Cardiac muscle cell (in vitro differentiated cells and primary cell): ENCODE measurements around the gene RIMBP2. TPM values are rescaled to one million over a fixed set of nuclear protein-coding genes. Genes with fewer than 3 reads are reported as not detected.

Source experiments
- DNase-seq, 2 donors: peaks; one replicate each; pipeline versions ENCODE4 v3.0.0 to v3.0.0-alpha.2; 2010 to 2017; ENCODE audit warnings: low read depth in 1 of 2, low spot score in 1 of 2
- H3K27ac ChIP-seq: fragments of 200-600 bp; sonication (generic); 2 replicates; pipeline ENCODE4 v1.5.1; 2016
- H3K27me3 ChIP-seq: fragments of 200-600 bp; sonication (generic); 2 replicates; pipeline ENCODE4 v1.6.0; 2016; ENCODE audit warnings: control low read depth
- H3K36me3 ChIP-seq: fragments of 200-600 bp; sonication (generic); 2 replicates; pipeline ENCODE4 v1.5.1; 2016; ENCODE audit warnings: control low read depth
- H3K4me1 ChIP-seq: fragments of 200-600 bp; sonication (generic); 2 replicates; pipeline ENCODE4 v1.8.1; 2017; ENCODE audit warnings: low read depth, mild to moderate bottlenecking, mixed run types
- H3K4me3 ChIP-seq: fragments of 200-600 bp; sonication (generic); 2 replicates; pipeline ENCODE4 v1.5.1; 2016; ENCODE audit warnings: mild to moderate bottlenecking
- H3K9me3 ChIP-seq: fragments of 200-600 bp; sonication (generic); 2 replicates; pipeline ENCODE4 v1.5.1; 2017; ENCODE audit warnings: low read depth, mild to moderate bottlenecking, control low read depth
- polyA plus RNA-seq: library from polyadenylated mRNA; unstranded; fragments of >200 nt; fragmentation: Nextera tagmentation; extraction: Ambion mirVana; gene quantifications from 2 replicates; pipeline ENCODE4 v1.2.1, GENCODE V29; 2016
- total RNA-seq: library from RNA; depleted of rRNA; stranded (reverse); fragments of >200 nt; gene quantifications from 2 replicates; pipeline ENCODE4 v1.2.3, GENCODE V29; 2016
- TF ChIP-seq, protein P1 (sequence below): IDR thresholded peaks from 2 replicates; pipeline ENCODE4 v1.5.1; 2012; ENCODE audit warnings: low read depth, mild to moderate bottlenecking, low read length

The RIMBP2 gene
- total and polyA plus RNA-seq, 2 experiments from 2014 or later, result 2.6 to 10.5 TPM

- peak in 1 of 2 donors; percentile 51 for DNase-seq
- Histone ChIP-seq H3K27ac (no peak overlapping the region), H3K27me3 (no peaks in the 10 kb centered on the region), H3K9me3 (no peaks in the 10 kb centered on the region), H3K4me1 (no peaks in the 10 kb centered on the region), H3K36me3 (no peaks in the 10 kb centered on the region), H3K4me3 (no peak overlapping the region)
- TF ChIP-seq, protein P1, sequence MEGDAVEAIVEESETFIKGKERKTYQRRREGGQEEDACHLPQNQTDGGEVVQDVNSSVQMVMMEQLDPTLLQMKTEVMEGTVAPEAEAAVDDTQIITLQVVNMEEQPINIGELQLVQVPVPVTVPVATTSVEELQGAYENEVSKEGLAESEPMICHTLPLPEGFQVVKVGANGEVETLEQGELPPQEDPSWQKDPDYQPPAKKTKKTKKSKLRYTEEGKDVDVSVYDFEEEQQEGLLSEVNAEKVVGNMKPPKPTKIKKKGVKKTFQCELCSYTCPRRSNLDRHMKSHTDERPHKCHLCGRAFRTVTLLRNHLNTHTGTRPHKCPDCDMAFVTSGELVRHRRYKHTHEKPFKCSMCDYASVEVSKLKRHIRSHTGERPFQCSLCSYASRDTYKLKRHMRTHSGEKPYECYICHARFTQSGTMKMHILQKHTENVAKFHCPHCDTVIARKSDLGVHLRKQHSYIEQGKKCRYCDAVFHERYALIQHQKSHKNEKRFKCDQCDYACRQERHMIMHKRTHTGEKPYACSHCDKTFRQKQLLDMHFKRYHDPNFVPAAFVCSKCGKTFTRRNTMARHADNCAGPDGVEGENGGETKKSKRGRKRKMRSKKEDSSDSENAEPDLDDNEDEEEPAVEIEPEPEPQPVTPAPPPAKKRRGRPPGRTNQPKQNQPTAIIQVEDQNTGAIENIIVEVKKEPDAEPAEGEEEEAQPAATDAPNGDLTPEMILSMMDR, result no peak
Observed at GRCh38 chr12:130401703-130402102, 314.4 kb downstream of the RIMBP2 start.

GRCh38 chr12:130398100-130398848 lies 317.8 kb downstream of the RIMBP2 start:
- H3K36me3 ChIP-seq, result no peaks in the 10 kb centered on the region
- no peak overlapping the region for H3K4me3 ChIP-seq
- TF ChIP-seq, protein P1, result no peak
- H3K9me3 ChIP-seq, result no peaks in the 10 kb centered on the region
- H3K4me1 ChIP-seq, result no peaks in the 10 kb centered on the region
- no peaks in the 10 kb centered on the region for H3K27me3 ChIP-seq
- H3K27ac ChIP-seq, result no peak overlapping the region
- no peak for DNase-seq

DNA sequence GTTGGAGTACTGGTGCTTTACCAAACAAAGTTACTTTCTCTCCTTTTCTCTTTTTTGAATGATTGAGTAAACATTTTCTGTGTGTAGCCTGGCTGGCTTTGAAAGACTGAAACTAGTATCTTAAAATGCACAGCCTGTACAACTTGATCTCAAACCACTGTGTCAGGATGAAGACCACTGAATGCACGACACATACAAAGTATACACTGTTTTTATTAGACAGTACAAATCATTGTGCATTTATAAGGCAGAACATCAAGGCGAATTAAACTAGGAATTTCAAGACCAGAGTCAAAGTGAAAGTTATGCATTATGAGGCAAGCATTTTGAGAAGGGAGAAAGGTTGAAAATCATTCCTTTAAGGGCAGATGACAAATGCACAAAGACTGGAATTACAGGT lies 319.4 kb downstream of the RIMBP2 start:
- no peak overlapping the region for H3K4me3 ChIP-seq

DNA sequence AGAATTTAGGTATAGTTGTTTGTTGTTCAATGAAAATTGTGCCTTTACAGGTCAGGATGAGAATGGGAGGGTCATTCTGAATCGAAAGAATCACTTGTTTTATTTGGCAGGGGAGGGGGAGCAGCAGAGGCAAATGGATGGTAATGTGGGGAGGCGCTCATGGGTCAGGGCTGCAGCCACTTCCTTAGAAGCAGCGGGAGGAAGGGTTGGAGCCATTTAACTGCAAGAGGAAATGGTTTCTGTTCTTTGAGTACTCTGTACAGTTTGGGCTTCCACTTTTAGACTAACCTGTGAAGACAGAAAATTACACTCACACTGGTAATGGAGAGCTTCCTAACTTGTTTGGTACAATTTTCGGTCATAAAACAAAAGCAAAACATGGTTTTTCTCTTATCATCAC lies 321.2 kb downstream of the RIMBP2 start:
- Histone ChIP-seq H3K27me3 (no peaks in the 10 kb centered on the region), H3K27ac (no peak overlapping the region), H3K4me3 (no peak overlapping the region), H3K4me1 (no peaks in the 10 kb centered on the region), H3K36me3 (no peaks in the 10 kb centered on the region), H3K9me3 (no peaks in the 10 kb centered on the region)
- no peak for DNase-seq
- TF ChIP-seq, protein P1, result no peak

More for the DNA sequence above, 319.4 kb downstream of the RIMBP2 start:
- H3K27ac ChIP-seq, result no peak overlapping the region
- TF ChIP-seq, protein P1, result no peak
- no peaks in the 10 kb centered on the region for H3K4me1 ChIP-seq
- no peak for DNase-seq
- no peaks in the 10 kb centered on the region for H3K27me3 ChIP-seq
- no peaks in the 10 kb centered on the region for H3K36me3 ChIP-seq
- H3K9me3 ChIP-seq, result no peaks in the 10 kb centered on the region

DNA sequence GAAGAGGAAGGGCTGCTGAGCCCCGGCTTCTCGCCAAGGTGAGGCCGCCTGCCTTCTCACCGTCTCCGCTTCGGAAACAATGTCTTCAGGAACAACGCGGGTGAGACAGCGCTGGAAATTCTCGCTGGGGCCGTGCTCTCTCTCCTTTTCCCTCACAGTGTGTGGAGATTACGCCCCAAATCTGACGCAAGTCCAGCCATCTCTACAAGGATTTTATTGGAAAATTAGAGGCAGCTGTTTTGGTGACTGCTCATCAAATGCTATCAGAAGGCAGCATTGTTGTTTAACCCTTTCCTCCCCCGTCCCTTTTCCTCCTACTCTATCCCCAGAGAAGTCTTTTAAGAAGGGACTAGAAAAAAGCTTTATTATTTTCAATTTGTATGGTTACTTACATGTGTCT lies 324.9 kb downstream of the RIMBP2 start:
- no peaks in the 10 kb centered on the region for H3K27me3 ChIP-seq
- TF ChIP-seq, protein P1, result no peak
- no peak overlapping the region for H3K27ac ChIP-seq
- no peaks in the 10 kb centered on the region for H3K36me3 ChIP-seq
- no peak for DNase-seq
- no peak overlapping the region for H3K4me3 ChIP-seq
- H3K9me3 ChIP-seq, result no peaks in the 10 kb centered on the region
- H3K4me1 ChIP-seq, result no peaks in the 10 kb centered on the region
